Hepatocyte (in vitro differentiated cells): ENCODE measurements around the gene SND1. TPM values are rescaled to one million over a fixed set of nuclear protein-coding genes. Genes with fewer than 3 reads are reported as not detected.

Experiments used
- DNase-seq: peaks from one replicate; pipeline ENCODE4 v3.0.0-alpha.2; 2016; ENCODE audit warnings: low spot score
- H2AFZ ChIP-seq: fragments of 200-600 bp; sonication (generic); 2 replicates; pipeline ENCODE4 v1.6.0; 2016; ENCODE audit warnings: antibody characterized with exemption, mild to moderate bottlenecking
- H3K27ac ChIP-seq: fragments of 200-600 bp; sonication (generic); 2 replicates; pipeline ENCODE4 v1.5.1; 2016; ENCODE audit warnings: mild to moderate bottlenecking
- H3K27me3 ChIP-seq: fragments of 200-600 bp; sonication (generic); 2 replicates; pipeline ENCODE4 v1.6.1; 2016
- H3K36me3 ChIP-seq: fragments of 200-600 bp; sonication (generic); replicated peaks from 2 replicates; pipeline ENCODE4 v1.5.1; 2016; ENCODE audit warnings: low read depth; ENCODE audit not compliant: insufficient read depth
- H3K4me1 ChIP-seq: fragments of 200-600 bp; sonication (generic); 2 replicates; pipeline ENCODE4 v1.5.1; 2016; ENCODE audit warnings: mild to moderate bottlenecking, moderate library complexity; ENCODE audit not compliant: insufficient read depth
- H3K4me2 ChIP-seq: fragments of 200-600 bp; sonication (generic); 2 replicates; pipeline ENCODE4 v1.6.0; 2016
- H3K4me3 ChIP-seq: fragments of 200-600 bp; sonication (generic); 2 replicates; pipeline ENCODE4 v1.5.1; 2016; ENCODE audit warnings: mild to moderate bottlenecking
- H3K79me2 ChIP-seq: fragments of 200-600 bp; sonication (generic); 2 replicates; pipeline ENCODE4 v1.6.0; 2017; ENCODE audit warnings: mild to moderate bottlenecking
- H3K9me2 ChIP-seq: fragments of 200-600 bp; sonication (generic); replicated peaks from 2 replicates; pipeline ENCODE4 v1.6.0; 2017; ENCODE audit warnings: mild to moderate bottlenecking; ENCODE audit not compliant: insufficient read depth
- H3K9me3 ChIP-seq: fragments of 200-600 bp; sonication (generic); 2 replicates; pipeline ENCODE4 v1.5.1; 2016; ENCODE audit warnings: low read depth, mild to moderate bottlenecking
- H4K20me1 ChIP-seq: fragments of 200-600 bp; sonication (generic); 2 replicates; pipeline ENCODE4 v1.6.0; 2016; ENCODE audit warnings: mild to moderate bottlenecking; ENCODE audit not compliant: insufficient read depth, poor library complexity, severe bottlenecking
- EZH2 ChIP-seq: fragments of 200-600 bp; sonication (generic); IDR thresholded peaks from 2 replicates; pipeline ENCODE4 v1.6.1; 2016; ENCODE audit warnings: antibody characterized with exemption, mild to moderate bottlenecking, borderline replicate concordance
- EZH2phosphoT487 ChIP-seq: fragments of 200-600 bp; sonication (generic); IDR thresholded peaks from one replicate; pipeline ENCODE4 v1.6.1; 2018; ENCODE audit warnings: antibody characterized with exemption, mild to moderate bottlenecking, low read depth, moderate library complexity; ENCODE audit not compliant: unreplicated experiment, severe bottlenecking
- WGBS: methylation state at CpG from one replicate; pipeline ENCODE4 v1.1.6; 2016; ENCODE audit warnings: low lambda C conversion rate; ENCODE audit errors: missing lambda C conversion rate; 5-methylcytosine and 5-hydroxymethylcytosine counted together
- polyA plus RNA-seq: library from polyadenylated mRNA; unstranded; fragments of >200 nt; fragmentation: Nextera tagmentation; extraction: Ambion mirVana; gene quantifications from 2 replicates; pipeline ENCODE4 v1.2.1, GENCODE V29; 2016
- total RNA-seq: library from RNA; depleted of rRNA; stranded (reverse); fragments of >200 nt; gene quantifications from 2 replicates; pipeline ENCODE4 v1.2.3, GENCODE V29; 2014
- TF ChIP-seq, protein P1 (sequence below): fragments of 200-600 bp; sonication (generic); IDR thresholded peaks from 2 replicates; pipeline ENCODE4 v1.5.1; 2016; ENCODE audit warnings: antibody characterized with exemption, mild to moderate bottlenecking; ENCODE audit not compliant: poor library complexity

The SND1 gene
- total and polyA plus RNA-seq, 2 experiments from 2014 or later: 141 to 200 TPM

DNA sequence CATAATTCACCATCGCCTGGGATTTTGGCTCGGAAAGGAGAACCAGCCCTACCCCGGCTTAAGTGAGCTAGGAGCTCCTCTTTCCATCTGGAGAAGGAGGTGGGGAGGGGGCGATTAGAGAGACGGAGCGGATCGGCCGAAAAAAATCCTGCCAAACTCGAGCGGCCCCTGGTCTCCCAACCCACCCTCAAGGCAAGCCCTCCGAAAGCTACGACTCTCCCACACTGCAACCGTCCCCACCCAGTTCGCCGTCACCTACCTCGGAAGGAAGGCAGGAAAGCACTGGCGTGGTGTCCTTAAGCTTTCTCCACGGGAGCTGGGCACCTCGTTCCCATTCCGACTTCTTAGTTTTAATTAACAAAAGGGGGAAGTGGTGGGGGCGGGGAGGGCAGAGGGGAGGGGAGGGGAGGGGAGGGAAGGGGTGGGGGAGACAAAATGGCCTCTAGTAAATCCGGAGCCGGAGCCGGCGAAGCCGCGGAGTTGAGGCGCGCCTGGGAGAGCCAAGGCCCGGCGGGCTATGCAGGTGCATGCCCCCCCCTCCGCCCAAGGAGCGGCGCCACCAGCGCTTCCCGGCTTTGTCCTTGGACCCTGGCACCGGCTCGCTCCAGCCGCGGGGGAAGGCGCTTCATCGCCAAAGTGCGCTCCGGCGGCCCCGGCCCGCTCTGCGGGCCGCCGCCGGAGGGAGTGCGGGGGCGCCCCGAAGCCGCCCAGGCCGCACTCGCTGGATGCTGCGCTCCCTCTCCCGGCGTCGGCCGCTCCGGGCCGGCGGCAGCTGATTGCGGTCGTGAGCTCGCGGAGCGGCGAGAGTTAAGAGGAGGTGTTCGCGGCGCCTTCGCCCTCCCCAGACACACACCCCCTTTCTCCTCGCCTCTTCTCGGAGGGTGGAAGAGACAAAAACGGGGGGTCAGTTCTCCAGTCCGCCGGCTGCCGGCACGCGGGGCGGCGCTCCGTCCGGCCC is 378.9 kb downstream of the SND1 start, which contains the start of gene LRRC4:
Gene LRRC4 (minus strand): TSS at position 784 of the 958 bp plus-strand sequence. CDS start 797 bp downstream, outside the sequence.
- H3K4me1 ChIP-seq: peaks cover 17% of the 10 kb centered on the region
- peaks cover 52% of the 10 kb centered on the region for H3K79me2 ChIP-seq
- H3K4me3 ChIP-seq: peak within 1 kb of the TSS; percentile 47
- no peak within 1 kb of the TSS for H2AFZ ChIP-seq
- peak within 1 kb of the TSS; percentile 65 for H3K27ac ChIP-seq
- peak within 1 kb of the TSS; percentile 98 for H3K4me2 ChIP-seq
- H3K27me3 ChIP-seq: peaks cover 3% of the 10 kb centered on the region
- peak; percentile 74 for DNase-seq
- TF ChIP-seq, protein P1, sequence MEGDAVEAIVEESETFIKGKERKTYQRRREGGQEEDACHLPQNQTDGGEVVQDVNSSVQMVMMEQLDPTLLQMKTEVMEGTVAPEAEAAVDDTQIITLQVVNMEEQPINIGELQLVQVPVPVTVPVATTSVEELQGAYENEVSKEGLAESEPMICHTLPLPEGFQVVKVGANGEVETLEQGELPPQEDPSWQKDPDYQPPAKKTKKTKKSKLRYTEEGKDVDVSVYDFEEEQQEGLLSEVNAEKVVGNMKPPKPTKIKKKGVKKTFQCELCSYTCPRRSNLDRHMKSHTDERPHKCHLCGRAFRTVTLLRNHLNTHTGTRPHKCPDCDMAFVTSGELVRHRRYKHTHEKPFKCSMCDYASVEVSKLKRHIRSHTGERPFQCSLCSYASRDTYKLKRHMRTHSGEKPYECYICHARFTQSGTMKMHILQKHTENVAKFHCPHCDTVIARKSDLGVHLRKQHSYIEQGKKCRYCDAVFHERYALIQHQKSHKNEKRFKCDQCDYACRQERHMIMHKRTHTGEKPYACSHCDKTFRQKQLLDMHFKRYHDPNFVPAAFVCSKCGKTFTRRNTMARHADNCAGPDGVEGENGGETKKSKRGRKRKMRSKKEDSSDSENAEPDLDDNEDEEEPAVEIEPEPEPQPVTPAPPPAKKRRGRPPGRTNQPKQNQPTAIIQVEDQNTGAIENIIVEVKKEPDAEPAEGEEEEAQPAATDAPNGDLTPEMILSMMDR: peak; percentile 2
- TF ChIP-seq EZH2: no peak
- H3K36me3 ChIP-seq: no peaks in the 10 kb centered on the region
- H4K20me1 ChIP-seq: peaks cover 57% of the 10 kb centered on the region
- H3K9me2 ChIP-seq: no peaks in the 10 kb centered on the region
- 9% methylated on average over 58 of the region's 87 CpGs for WGBS
- no peaks in the 10 kb centered on the region for H3K9me3 ChIP-seq

DNA sequence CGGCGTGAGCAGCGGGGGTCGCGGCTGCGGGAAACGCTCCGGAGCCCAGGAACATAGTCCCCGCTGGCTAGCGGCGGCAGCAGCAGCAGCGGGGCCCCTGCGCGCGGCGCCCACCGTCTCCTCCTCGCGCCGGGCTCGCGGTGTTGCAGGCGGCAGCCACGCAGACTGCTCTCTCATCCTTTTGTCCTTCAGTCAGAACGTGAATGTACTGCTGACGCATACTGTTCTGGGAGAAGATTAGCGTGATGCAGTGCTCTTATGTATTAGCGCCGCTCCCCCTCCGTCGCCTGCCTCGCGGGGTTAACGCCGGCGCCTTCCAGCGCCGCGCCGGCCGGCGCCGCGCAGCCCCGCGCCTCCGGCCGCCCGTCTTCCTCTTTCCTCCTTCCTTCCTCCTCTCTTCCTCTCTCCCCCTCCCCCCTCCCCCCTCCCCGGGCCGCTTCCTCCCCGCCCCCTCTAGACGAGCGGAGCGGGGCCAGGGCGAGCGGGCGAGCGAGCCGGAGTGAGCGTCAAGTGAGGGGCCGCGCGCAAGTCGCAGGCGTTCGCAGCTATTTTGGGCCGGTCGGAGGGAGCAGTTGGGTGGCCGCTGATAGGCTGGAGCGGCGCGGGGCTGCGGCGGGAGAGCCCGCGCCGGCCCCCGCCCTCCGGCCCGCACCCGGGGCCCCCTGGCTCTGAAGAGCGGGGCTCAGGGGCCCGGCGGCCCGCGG is 380.1 kb downstream of the SND1 start:
- Histone ChIP-seq H3K4me3 (peak overlapping the region; percentile 26), H3K79me2 (peaks cover 54% of the 10 kb centered on the region), H3K4me1 (peaks cover 12% of the 10 kb centered on the region), H3K9me3 (no peaks in the 10 kb centered on the region), H3K4me2 (peak overlapping the region; percentile 98), H2AFZ (no peak overlapping the region), H4K20me1 (peaks cover 57% of the 10 kb centered on the region), H3K27ac (peak overlapping the region; percentile 65), H3K27me3 (peaks cover 3% of the 10 kb centered on the region), H3K9me2 (no peaks in the 10 kb centered on the region), H3K36me3 (no peaks in the 10 kb centered on the region)
- under 1% methylated on average over 51 of the region's 87 CpGs for WGBS
- TF ChIP-seq, protein P1: peak; percentile 28
- TF ChIP-seq EZH2phosphoT487: no peak
- DNase-seq: peak; percentile 89

- Histone ChIP-seq H3K9me3 (no peaks in the 10 kb centered on the region), H3K27me3 (peaks cover 3% of the 10 kb centered on the region), H3K4me1 (peaks cover 10% of the 10 kb centered on the region), H3K4me2 (peak overlapping the region; percentile 98), H3K79me2 (peaks cover 47% of the 10 kb centered on the region), H3K27ac (peak overlapping the region; percentile 62), H3K36me3 (no peaks in the 10 kb centered on the region), H3K9me2 (no peaks in the 10 kb centered on the region), H2AFZ (no peak overlapping the region), H3K4me3 (peak overlapping the region; percentile 26), H4K20me1 (peaks cover 53% of the 10 kb centered on the region)
- WGBS: 15% methylated on average over 36 of the region's 41 CpGs
- no peak for DNase-seq
- TF ChIP-seq EZH2 (no peak), EZH2phosphoT487 (no peak)
- TF ChIP-seq, protein P1: no peak
These were observed 380.7 kb downstream of the SND1 start for GRCh38 chr7:128032605-128033235.
